ENCODE measurements around the gene CLRN3. TPM values are rescaled to one million over a fixed set of nuclear protein-coding genes. Genes with fewer than 3 reads are reported as not detected.
A peak's percentile ranks its signal among the peaks of the same experiment; 100 is the strongest.

Gene CLRN3
- total RNA-seq, 1 donor from 2014 or later: not detected

GRCh38 chr10:127908106-127908958, 15.6 kb upstream of the CLRN3 start:
- TF ChIP-seq CTCF (IDR thresholded peaks at IDR 0.05; ENCODE audit: insufficient read depth, low read depth, low read length) (no peak), EZH2 (IDR thresholded peaks at IDR 0.05; ENCODE audit: insufficient read depth, low read length) (no peak)
- H3K9me3 Mint-ChIP-seq (ENCODE audit: unreplicated experiment): no peaks in the 10 kb centered on the region
- H3K27me3 Mint-ChIP-seq (ENCODE audit: low read depth, unreplicated experiment): peaks cover 13% of the 10 kb centered on the region
- Histone ChIP-seq H3K4me2 (ENCODE audit: low read length) (peak overlapping the region; percentile 85), H3K9me3 (ENCODE audit: insufficient read depth, low read depth, low read length) (no peaks in the 10 kb centered on the region), H3K36me3 (ENCODE audit: insufficient read depth, low read length) (no peaks in the 10 kb centered on the region), H4K20me1 (ENCODE audit: insufficient read depth, low read length) (no peaks in the 10 kb centered on the region), H3K4me3 (ENCODE audit: insufficient read depth, low read depth, low read length) (peak overlapping the region; percentile 48), H2AFZ (ENCODE audit: low read depth, low read length) (peak overlapping the region; percentile 67), H3K27ac (ENCODE audit: low read depth, low read length) (peak overlapping the region; percentile 54), H3K9ac (ENCODE audit: low read length) (peak overlapping the region; percentile 76), H3K79me2 (ENCODE audit: insufficient read depth, low read length) (peaks cover 48% of the 10 kb centered on the region), H3K27me3 (ENCODE audit: insufficient read depth, low read length) (peaks cover 1% of the 10 kb centered on the region), H3K4me1 (ENCODE audit: insufficient read depth, low read length) (peaks cover 24% of the 10 kb centered on the region)
- FAIRE-seq (no peak), DNase-seq (ENCODE audit: low read depth) (peak; percentile 91)
- H3K4me3 Mint-ChIP-seq (ENCODE audit: unreplicated experiment): peak overlapping the region; percentile 87
- peaks cover 25% of the 10 kb centered on the region for H3K4me1 Mint-ChIP-seq (ENCODE audit: low read depth, unreplicated experiment)
- H3K27ac Mint-ChIP-seq (ENCODE audit: unreplicated experiment): peak overlapping the region; percentile 73
- no peaks in the 10 kb centered on the region for H3K36me3 Mint-ChIP-seq (ENCODE audit: low read depth, unreplicated experiment)

- peak overlapping the region; percentile 48 for H3K4me3 ChIP-seq (ENCODE audit: insufficient read depth, low read depth, low read length)
- no peaks in the 10 kb centered on the region for H4K20me1 ChIP-seq (ENCODE audit: insufficient read depth, low read length)
- H3K4me3 Mint-ChIP-seq (ENCODE audit: unreplicated experiment): peak overlapping the region; percentile 87
- peaks cover 24% of the 10 kb centered on the region for H3K4me1 ChIP-seq (ENCODE audit: insufficient read depth, low read length)
- peaks cover 2% of the 10 kb centered on the region for H3K27me3 ChIP-seq (ENCODE audit: insufficient read depth, low read length)
- peaks cover 13% of the 10 kb centered on the region for H3K27me3 Mint-ChIP-seq (ENCODE audit: low read depth, unreplicated experiment)
- H3K27ac ChIP-seq (ENCODE audit: low read depth, low read length): peak overlapping the region; percentile 54
- FAIRE-seq (no peak), DNase-seq (ENCODE audit: low read depth) (peak; percentile 71)
- H3K9ac ChIP-seq (ENCODE audit: low read length): peak overlapping the region; percentile 76
- no peak overlapping the region for H3K27ac Mint-ChIP-seq (ENCODE audit: unreplicated experiment)
- H3K4me2 ChIP-seq (ENCODE audit: low read length): peak overlapping the region; percentile 85
- TF ChIP-seq EZH2 (IDR thresholded peaks at IDR 0.05; ENCODE audit: insufficient read depth, low read length): no peak
- no peak for TF ChIP-seq CTCF (IDR thresholded peaks at IDR 0.05; ENCODE audit: insufficient read depth, low read depth, low read length)
- H3K9me3 ChIP-seq (ENCODE audit: insufficient read depth, low read depth, low read length): no peaks in the 10 kb centered on the region
- peaks cover 41% of the 10 kb centered on the region for H3K79me2 ChIP-seq (ENCODE audit: insufficient read depth, low read length)
- peak overlapping the region; percentile 67 for H2AFZ ChIP-seq (ENCODE audit: low read depth, low read length)
- peaks cover 25% of the 10 kb centered on the region for H3K4me1 Mint-ChIP-seq (ENCODE audit: low read depth, unreplicated experiment)
- H3K36me3 Mint-ChIP-seq (ENCODE audit: low read depth, unreplicated experiment): no peaks in the 10 kb centered on the region
- no peaks in the 10 kb centered on the region for H3K9me3 Mint-ChIP-seq (ENCODE audit: unreplicated experiment)
- H3K36me3 ChIP-seq (ENCODE audit: insufficient read depth, low read length): no peaks in the 10 kb centered on the region
These were observed 14.8 kb upstream of the CLRN3 start for GRCh38 chr10:127907411-127908105.

All from astrocyte (in vitro differentiated cells and primary cell).